Left ventricle myocardium superior (tissue), 1 donor: ENCODE data around the gene P4HA2. TPM values are rescaled to one million over a fixed set of nuclear protein-coding genes. Genes with fewer than 3 reads are reported as not detected.

Experiments used
- ATAC-seq: fragments of 200-7000 bp; cut with Tn5 transposase; one replicate; pipeline ENCODE4 v1.9.1; 2020; ENCODE audit warnings: mild to moderate bottlenecking, moderate library complexity
- DNase-seq: peaks from one replicate; pipeline ENCODE4 v3.0.0-alpha.2; 2020
- intact Hi-C: fragments of 100-400 bp; cut with micrococcal nuclease; formaldehyde crosslinking; loops from one replicate; pipeline ENCODE4 v1.11.0; 2022
- total RNA-seq: library from RNA; stranded (reverse); fragmentation: NEBNext Ultra II Directional; extraction: Animal tissue kit (Norgen Biotek cat#: 25700); gene quantifications from one replicate; pipeline ENCODE4 v1.2.1, GENCODE V29; 2021
- donor health status: DM: no; HTN: yes; CAD: no; lungs with severe emphysema.

Gene P4HA2
- total RNA-seq, 1 donor from 2014 or later, result 78.4 TPM

DNA sequence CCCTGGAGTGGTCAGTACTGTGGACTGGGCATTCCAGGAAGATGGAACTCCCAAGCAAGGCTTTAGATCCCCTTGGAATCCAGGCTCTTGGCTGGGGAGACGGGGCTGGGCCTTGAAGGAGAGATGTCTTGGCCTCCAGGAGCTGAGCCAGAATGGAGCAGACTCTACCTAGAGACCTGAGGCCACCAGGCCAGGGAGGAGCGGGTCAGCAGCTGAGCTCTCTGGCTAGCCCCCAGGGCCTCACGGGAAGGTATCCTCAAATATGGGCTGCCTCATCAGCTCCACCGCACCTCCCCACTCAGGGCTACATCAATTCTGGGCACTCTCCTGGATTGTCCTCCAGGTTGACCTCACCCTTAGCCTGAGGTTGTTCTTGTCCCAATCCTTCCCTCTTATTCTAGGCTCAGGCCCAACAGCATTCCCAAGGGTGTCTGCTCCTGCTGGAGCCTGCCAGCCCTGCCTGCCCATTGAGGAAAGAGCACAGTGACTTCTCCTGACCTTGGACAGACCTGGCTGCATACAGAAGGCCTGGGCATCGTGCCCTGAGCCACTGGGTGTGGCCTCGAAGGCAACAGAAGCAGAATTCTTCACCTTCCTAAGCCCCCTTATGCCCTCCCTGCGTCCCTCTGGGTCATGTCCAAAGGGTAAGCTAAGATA is 26.8 kb upstream of the P4HA2 start:
- ATAC-seq (peak; percentile 80), DNase-seq (peak; percentile 88)
- intact Hi-C loops, result no loop called here

DNA sequence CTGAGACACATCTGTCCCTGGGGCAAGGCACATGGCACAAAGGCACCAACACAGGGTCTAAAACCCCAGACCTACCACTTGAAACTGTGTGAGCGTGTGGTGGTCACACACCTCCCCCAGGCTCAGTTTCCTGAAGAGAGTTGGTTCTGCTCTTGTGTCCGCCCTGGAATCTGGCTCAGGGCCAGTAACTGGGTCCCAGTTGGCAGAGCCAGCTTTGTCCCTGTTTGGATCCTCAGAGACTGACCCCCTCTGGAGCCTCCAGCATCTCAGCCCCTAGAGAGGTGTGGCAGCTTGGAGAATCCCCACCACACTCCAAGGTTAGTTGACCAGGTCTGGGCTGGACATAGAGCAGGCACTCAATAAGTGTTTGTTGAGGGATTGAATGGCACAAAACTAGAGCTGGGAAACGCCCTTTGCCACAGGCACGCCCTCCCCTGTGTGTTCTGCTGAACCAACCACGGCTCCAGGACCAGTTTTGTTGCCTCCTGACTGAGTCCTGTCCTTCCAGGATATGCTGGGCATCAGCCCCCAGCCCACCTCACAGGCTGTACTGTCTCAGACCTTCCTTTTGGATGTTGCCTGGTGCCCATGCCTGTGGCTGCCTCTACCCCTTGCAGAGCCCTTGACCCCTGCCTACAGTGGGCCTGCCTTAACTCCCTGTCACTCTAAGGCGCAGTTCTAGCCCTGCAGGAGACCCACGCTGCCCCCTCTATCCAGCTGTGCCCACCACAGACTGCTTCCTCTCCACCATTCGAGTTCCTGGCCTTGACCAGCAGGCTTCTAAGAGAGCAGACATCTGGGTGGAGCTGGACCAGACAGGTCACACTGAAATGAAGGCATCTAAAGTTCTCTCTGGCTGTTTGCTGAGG is 26.0 kb upstream of the P4HA2 start:
- intact Hi-C loops, result no loop called here
- DNase-seq (no peak), ATAC-seq (no peak)

DNA sequence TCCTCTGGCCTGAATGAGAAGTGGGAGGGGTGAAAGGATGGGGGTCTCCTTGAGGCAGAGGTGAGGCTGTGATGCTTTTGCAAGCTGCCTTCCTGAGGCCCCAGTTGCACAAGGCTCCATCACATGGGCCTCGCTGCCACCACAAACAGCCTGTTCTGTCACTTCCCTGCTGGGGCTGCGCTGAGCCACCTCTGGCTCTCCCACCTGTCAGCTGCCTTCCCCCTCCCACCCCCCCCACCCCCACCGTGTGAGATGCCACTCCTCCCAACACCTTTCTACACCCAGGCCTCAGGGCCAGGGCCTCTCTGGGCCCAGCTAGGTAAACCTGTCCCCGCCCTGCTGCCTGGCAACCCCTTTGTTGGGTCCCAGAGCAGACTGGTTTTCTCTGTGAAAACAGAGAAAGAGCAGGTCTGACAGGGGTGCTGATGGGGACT is 25.4 kb upstream of the P4HA2 start:
- DNase-seq (no peak), ATAC-seq (no peak)
- intact Hi-C loops, result no loop called here

DNA sequence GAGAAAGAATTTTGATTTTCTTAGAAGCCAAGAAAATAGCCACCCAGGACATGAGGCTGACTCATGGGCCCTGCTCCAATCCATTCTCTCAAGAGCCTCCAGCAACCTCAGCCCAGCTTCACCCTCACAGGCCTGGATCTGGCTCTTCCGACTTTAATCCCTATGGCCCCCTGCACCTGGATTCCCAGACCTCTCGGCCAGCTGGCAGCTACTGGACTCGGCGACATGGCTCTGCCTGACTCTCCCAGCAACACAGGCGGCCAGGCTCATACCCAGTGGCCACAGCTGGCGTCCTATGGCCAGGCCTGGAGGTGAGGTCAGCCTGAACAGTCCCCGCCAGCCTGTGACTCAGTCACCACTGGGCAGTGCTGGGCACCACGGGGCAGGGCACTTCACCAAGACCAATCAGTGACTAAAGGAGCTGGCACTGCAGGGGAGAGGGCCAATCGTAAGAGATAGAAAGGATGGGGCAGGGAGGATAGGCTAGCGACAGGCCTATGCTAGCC is 23.6 kb upstream of the P4HA2 start:
- ATAC-seq, result no peak
- no peak for DNase-seq
- intact Hi-C loops, result no loop called here

DNA sequence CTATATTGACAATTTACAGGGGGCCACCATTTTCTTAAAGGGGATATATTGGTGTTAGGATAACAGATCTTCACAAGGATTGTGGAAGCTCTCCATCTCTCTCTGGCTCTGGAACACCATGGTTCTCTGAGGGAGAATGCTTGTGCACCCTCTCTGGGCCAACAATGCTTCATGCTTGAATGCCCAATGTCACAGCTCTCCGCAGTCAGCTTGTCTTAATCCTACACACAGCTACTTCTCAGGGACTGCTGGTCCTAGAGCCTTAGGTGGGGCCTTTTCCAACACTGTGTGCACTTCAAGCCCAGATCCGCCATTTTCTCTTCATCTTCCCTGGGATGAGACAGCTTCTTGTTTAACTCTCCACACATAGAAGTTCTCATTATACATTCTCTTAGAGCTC is 22.9 kb upstream of the P4HA2 start:
- intact Hi-C loops, result no loop called here
- DNase-seq, result no peak
- no peak for ATAC-seq

DNA sequence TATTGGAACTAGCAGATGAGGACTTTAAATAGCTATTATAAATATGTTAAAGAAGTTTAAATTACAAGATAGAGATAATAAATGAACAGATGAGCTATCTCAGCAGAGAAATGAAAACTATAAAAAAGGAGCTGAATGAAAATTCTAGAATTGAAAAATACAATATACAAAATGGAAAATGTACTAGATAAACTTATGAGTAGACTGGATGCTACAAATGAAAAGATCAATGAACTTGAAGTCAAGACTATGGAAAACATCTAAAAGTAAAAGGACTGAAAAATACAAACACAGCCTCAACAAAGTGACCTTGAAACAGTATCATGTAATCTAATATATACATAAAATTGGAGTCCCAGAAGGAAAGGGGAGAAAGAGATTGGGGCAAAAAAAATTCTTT is 19.2 kb upstream of the P4HA2 start:
- ATAC-seq (no peak), DNase-seq (no peak)
- intact Hi-C loops, result no loop called here

DNA sequence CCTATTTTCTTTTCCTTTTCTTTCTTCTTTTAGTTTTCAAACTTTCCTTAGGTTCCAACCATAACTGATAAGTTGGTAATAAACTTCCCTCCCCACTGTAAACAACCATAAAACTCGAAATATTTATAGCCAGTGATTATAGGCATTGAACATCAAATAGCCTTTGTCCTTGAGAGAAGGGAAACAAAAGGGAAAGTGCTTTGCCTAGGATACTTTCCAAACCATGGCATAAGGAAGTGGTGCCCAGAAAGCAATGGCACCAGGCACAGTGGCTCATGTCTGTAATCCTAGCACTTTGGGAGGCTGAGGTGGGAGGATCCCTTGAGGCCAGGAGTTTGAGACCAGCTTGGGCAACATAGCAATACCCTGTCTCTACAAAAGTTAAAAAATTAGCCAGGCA is 17.9 kb upstream of the P4HA2 start:
- ATAC-seq (no peak), DNase-seq (no peak)
- intact Hi-C loops, result no loop called here

DNA sequence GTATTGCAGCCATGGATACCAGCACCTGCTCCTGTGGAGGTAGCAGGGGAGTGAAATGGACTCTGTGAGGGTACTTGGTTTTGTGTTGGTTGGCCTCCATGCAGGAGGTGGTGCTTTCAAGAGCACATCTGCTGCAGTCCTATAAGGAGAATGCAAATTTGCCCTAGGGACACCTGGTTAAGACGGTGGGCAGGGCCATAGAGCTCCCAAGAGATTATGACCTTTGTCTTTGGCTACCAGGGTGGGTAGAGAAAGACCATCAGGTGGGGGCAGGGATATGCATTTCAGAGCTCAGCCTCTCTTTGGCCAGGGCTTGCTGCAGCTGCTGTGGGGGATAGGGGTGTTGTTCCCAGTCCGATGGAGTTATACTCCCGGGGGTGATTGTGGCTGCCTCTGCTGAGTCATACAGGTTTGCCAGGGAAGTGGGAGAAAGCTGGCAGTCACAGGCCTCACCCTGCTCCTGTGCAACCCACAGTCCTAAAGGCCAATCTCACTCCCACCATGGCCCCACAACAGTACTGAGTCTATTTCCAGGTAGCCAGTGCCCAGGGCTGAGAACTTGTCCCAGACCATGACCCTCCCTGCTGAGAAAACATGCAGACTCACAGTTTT is 15.8 kb upstream of the P4HA2 start:
- no peak for DNase-seq
- intact Hi-C loops, result no loop called here
- no peak for ATAC-seq

DNA sequence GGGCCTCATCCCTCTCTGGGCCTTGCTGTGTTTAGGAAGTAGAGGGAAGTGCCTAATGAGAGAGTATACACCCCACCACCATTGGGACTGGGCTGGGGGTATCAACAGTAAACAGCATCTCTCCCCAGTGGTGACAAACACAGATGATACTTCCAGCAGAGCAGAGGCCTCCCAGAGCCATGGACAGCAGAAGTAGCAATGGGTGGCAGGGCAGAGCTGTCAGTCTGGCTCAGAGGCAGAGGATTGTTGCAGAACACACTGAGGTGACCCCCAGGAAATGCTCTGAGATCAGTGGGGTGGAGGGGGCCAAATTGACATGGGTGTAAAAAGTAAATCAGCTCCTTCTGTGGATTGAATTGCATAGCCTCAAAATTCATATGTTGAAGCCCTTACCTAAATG is 12.1 kb upstream of the P4HA2 start:
- intact Hi-C loops, result no loop called here
- ATAC-seq (no peak), DNase-seq (no peak)

DNA sequence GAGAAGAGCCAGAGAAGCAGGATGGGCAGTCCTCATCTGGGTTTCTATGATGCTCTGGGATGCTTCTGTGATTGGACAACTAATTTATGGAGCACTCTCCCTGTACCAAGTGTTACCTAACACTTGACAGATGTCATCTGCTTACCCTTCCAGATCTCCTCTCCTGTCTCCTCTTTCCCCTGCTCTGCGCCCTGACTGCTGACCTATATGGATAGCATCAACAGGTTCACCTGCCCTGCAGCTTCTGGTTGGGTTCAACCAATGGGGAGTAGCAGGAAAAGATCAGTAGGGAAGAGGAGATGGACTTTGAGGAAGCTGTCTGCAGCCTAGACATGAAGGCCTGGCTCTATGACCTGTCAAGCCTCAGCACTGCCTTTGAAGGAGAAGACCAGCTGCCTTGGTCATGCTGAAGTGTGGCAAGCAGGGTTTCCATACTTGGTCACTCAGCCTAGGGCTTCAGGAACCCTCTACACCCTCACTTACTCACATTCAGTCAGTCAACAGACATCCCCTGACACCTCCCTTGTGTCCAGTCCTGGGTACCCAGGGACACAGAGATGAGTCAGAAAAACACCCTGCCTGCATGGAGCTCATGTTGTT is 11.3 kb upstream of the P4HA2 start:
- ATAC-seq (no peak), DNase-seq (no peak)
- intact Hi-C loops, result no loop called here

DNA sequence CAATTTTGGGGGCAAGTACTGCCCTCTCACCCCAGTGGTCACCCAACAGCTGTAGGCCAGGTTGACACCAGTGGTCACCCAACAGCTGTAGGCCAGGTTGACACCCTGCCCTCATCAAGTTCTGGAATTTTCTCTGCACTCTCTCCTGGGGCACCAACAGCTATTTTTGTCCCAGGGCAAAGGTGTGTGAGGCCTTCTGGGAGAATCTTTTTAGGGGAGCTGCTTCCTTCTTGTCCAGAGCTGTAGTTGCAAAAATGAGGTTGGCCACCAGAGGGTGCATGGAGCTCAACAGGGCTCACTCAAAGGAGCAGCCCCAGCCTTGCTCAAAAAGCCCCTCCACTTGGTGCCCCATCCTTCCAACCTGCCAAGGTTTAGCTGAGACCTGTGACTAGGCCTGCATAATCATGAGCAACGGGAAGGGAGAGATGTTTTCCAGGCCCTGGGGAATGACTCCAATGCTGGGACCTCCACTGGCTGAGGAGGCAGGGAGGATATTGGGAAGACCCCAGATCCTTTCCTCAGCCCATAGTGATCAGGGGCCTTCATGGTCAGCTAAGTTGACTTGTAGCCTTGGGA is 10.6 kb upstream of the P4HA2 start:
- peak; percentile 82 for ATAC-seq
- DNase-seq, result peak; percentile 72
- intact Hi-C loops, result no loop called here

DNA sequence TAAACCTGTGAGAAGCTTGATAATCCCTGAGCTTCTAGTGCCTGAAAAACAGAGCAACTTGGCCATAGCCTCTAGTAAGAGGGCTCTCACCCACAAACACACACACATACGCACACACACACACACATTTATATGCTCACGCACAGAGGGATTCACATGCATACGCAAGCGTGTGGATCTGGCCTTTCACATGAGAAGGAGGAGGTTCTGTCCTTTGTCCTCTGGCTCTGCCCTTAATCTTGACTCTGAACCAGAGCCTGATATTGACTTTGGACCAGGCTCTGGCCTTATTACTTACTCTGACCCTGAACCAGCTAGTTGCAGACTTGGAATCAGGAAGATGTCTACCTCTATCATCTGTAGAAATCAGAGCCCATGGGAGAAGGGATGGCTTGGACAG is 10.0 kb upstream of the P4HA2 start:
- ATAC-seq, result no peak
- no peak for DNase-seq
- intact Hi-C loops, result no loop called here

DNA sequence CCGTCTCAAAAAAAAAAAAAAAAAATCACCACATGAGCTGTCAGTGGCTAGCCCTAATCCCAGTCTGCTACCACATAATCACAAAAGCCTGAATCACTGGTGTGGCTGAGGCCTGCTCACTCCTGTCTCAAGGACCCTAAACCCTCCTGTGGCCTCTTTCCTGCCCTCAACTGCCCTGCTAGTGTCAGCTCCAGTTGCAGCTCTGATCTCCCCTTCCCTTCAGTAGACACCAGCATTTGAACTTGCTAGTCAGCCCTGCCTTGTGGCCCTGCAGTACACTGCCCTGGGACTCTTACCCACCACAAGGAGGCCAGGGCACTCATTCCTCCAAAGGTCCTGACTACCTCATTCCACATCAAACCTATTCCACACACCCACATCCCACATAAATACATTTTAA is 9.5 kb upstream of the P4HA2 start:
- no peak for DNase-seq
- no peak for ATAC-seq
- intact Hi-C loops, result no loop called here

DNA sequence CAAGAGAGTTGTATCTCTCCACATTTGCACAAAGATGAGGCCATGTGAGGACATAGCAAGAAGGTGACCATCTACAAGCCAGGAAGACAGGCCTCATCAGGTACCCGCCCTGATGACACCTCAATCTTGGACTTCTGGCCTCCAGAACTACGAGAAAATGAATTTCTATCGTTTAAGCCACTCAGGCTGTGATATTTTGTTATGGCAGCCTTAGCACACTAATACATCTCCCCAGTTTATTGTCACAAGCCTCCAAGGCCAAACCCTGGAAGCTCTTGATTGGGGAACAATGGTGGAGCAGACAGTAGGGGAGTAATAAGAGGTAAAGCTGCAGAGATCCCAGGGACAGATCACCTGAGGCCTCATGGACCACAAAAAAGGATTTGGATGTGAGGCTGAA is 7.7 kb upstream of the P4HA2 start:
- intact Hi-C loops, result no loop called here
- no peak for DNase-seq
- no peak for ATAC-seq

DNA sequence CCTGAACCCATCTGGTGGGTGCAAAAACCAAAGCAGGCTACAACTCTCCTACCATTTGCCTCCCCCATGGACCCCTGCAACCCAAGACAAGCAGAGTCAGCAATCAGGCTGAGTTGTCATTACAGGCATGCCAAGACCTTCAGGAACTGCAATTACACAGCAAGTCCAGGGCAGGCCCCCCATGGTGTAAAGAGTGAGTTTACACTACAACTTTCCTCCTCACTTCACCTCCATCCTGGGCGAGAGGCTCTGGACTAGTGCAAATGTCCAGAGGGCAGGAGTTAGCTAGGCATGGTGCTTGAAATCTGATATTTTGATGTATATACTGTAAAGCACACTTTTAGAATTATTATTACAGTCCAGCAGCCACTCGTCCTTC is 7.0 kb upstream of the P4HA2 start:
- intact Hi-C loops, result no loop called here
- no peak for ATAC-seq
- no peak for DNase-seq

DNA sequence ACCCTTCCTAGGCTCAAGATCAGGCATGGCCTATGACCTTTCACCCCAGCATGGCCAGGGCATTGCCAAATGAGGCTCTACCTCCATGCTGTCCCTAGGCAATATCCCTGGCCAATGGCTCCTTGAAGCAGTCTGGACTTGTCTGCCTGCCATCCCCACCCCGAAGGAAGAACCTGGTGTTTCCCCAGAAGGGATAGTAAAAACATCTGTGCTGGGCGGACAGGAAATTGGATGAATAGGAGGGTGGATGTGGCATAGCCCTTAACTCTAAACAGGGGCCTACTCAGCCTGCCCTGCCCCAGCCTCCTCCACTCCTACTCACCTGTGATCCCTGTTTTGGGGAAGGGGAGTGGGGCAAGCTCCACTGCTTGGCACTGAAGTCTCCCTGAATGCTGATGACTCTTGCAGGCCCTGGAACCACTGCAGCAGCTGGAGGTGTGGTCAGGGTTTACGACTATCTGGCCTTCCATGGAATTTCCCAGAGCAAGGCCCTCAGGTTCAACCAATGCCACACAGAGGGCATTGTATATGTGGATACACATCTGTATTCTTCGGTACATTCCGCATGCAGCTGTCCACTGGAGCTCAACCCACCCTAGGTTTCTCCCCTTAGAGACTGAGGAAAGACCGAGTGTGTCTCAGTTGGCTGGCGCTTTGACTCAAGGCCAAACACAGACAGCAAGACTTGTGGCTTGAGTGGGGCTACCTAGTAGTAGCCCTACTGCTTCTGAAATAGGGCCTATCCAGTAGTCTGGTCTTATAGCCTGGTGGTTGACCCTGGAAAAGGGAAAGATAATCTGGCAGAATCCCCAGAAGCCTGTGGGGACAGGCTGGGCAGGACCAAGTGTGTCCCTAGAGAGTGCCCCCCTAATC is 6.4 kb upstream of the P4HA2 start:
- intact Hi-C loops, result no loop called here

DNA sequence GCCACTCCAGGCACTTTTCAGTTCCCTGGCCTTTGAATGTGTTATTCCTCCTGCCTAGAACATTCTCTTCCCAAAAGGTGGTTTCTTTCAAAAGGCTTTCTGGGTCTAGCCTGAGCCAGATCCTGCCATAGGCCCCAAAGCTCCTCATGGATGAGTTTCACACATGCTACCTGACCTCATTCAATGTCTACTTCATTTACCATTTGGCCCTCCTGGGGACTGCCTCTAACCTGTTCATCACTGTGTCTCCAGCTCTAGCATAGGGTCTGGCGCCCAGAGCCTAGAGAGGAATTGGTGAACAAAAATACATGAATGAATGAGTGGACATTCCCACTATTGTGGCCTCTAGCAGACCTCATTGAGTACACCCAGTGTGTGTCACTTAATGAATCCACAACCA is 5.4 kb upstream of the P4HA2 start:
- ATAC-seq (no peak), DNase-seq (no peak)
- intact Hi-C loops, result no loop called here

More for the DNA sequence above, 6.4 kb upstream of the P4HA2 start:
- DNase-seq (no peak), ATAC-seq (no peak)

DNA sequence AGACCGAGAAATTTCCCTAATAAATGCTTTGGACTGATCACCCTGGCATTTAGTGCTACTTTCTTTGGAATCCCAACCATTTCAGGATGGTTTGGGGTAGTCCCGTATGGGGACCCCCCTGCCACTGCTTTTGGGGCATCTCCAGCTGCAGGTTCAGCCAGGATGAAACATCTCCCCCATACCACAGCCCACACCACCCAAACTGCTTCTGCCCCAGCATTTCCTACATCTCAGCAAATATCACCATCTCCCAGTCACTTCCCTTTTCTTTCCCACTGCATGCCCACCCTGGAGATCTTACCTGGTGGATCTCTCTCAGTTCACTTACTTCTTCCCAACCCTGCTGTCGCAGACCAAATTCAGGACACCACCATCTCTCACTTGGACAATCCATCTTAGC is 4.8 kb upstream of the P4HA2 start:
- intact Hi-C loops, result no loop called here
- ATAC-seq (no peak), DNase-seq (no peak)

DNA sequence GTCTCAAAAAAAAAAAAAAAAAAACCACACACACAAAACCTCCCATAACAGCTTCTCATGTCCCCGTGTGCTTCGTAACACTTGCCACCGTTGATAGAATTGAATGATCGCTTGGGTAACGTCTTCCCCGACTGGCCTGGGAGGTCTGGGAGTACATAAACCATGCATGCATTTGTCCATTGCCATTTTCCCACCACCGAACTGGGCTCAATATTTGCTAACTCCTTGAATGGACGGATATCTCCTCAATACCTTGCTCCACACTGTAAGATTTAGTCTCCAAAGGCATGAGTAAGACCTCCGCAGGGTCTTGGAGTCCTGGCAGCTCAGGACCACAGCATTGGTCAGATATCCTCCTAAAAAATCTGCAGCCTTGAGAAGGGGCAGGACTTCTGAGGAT is 3.2 kb upstream of the P4HA2 start:
- ATAC-seq (no peak), DNase-seq (no peak)
- intact Hi-C loops, result no loop called here
